Kidney (tissue), 14 donors: Measurements from ENCODE around the gene AP1S3. TPM values are rescaled to one million over a fixed set of nuclear protein-coding genes. Genes with fewer than 3 reads are reported as not detected.

Experiments used
- DNase-seq, 5 donors: peaks; one replicate each; pipeline ENCODE4 v3.0.0-alpha.2; 2013 to 2020
- FAIRE-seq: peaks from 2 replicates; lab custom pipeline; 2012; peaks lifted over from hg19 to GRCh38; lab: Jason Lieb, UNC
- H3K27ac ChIP-seq, 2 donors: one replicate each; pipeline ENCODE4 v1.7.0; 2013; ENCODE audit warnings: low read depth in 2 of 2, low read length in 2 of 2, inconsistent platforms in 1 of 2
- H3K27me3 ChIP-seq: one replicate; pipeline ENCODE4 v1.7.1; 2013; ENCODE audit warnings: low read length, inconsistent platforms; ENCODE audit not compliant: control insufficient read depth, insufficient read depth
- H3K36me3 ChIP-seq, 3 donors: one replicate each; pipeline versions ENCODE4 v1.7.0 to v1.7.1; 2013; ENCODE audit warnings: low read length in 3 of 3, control low read depth in 1 of 3, inconsistent platforms in 1 of 3; ENCODE audit not compliant: insufficient read depth in 3 of 3, control insufficient read depth in 2 of 3
- H3K4me1 ChIP-seq, 3 donors: one replicate each; pipeline versions ENCODE4 v1.7.0 to v1.7.1; 2013; ENCODE audit warnings: low read length in 3 of 3, inconsistent platforms in 1 of 3, low read depth in 1 of 3; ENCODE audit not compliant: control insufficient read depth in 2 of 3, insufficient read depth in 2 of 3
- H3K4me3 ChIP-seq, 3 donors: one replicate each; pipeline versions ENCODE4 v1.7.0 to v1.8.1; 2013; ENCODE audit warnings: low read length in 3 of 3, control low read depth in 1 of 3, inconsistent platforms in 1 of 3
- H3K9ac ChIP-seq, 3 donors: one replicate each; pipeline versions ENCODE4 v1.7.0 to v1.7.1; 2013; ENCODE audit warnings: low read length in 3 of 3, control low read depth in 1 of 3, inconsistent platforms in 1 of 3
- H3K9me3 ChIP-seq, 3 donors: one replicate each; pipeline versions ENCODE4 v1.7.0 to v1.7.1; 2013; ENCODE audit warnings: low read length in 3 of 3, control low read depth in 1 of 3, inconsistent platforms in 1 of 3; ENCODE audit not compliant: control insufficient read depth in 2 of 3, insufficient read depth in 1 of 3
- intact Hi-C: fragments of 100-400 bp; cut with DNase I; formaldehyde crosslinking; loops from one replicate; pipeline ENCODE4 v1.11.1; 2022
- polyA plus RNA-seq: library from polyadenylated mRNA; stranded (reverse); fragments of 350-450 nt; fragmentation: Illumina TruSeq; extraction: RNeasy Lipid Tissue Mini Kit (QIAGEN cat#74804); gene quantifications from one replicate; pipeline ENCODE4 v1.2.3, GENCODE V29; 2014; ENCODE audit warnings: low read depth, low replicate concordance; ENCODE audit not compliant: insufficient read depth
- total RNA-seq: library from RNA; stranded (reverse); fragmentation: NEBNext Ultra II Directional; extraction: Animal tissue kit (Norgen Biotek cat#: 25700); gene quantifications from one replicate; pipeline ENCODE4 v1.2.1, GENCODE V29; 2021
- TF ChIP-seq, protein P1 (sequence below): IDR thresholded peaks from 3 replicates; pipeline ENCODE4 v1.5.1; 2012; ENCODE audit warnings: mild to moderate bottlenecking, moderate library complexity, borderline replicate concordance; ENCODE audit not compliant: insufficient read depth; ENCODE audit errors: extremely low read depth
- donor health status: control.
- donor health status: control.
- donor health status: control.
- donor health status: control.
- donor health status: control.
- donor health status: DM: yes; HTN: yes; CAD: no.
- donor health status: Normal renal cell carcinoma (clear cell type).

AP1S3 gene
- total and polyA plus RNA-seq, 2 donors from 2014 or later: 2.5 to 85.3 TPM

GRCh38 chr2:223725494-223725893 lies 111.9 kb downstream of the AP1S3 start:
- DNase-seq (peak; percentile 83 to 96 (median 93)), FAIRE-seq (peak; percentile 25)
- peak overlapping the region in 1 of 3 donors; percentile 4 for H3K4me3 ChIP-seq
- no peaks in the 10 kb centered on the region for H3K9me3 ChIP-seq
- peak overlapping the region; percentile 39 to 71 for H3K27ac ChIP-seq
- TF ChIP-seq, protein P1, sequence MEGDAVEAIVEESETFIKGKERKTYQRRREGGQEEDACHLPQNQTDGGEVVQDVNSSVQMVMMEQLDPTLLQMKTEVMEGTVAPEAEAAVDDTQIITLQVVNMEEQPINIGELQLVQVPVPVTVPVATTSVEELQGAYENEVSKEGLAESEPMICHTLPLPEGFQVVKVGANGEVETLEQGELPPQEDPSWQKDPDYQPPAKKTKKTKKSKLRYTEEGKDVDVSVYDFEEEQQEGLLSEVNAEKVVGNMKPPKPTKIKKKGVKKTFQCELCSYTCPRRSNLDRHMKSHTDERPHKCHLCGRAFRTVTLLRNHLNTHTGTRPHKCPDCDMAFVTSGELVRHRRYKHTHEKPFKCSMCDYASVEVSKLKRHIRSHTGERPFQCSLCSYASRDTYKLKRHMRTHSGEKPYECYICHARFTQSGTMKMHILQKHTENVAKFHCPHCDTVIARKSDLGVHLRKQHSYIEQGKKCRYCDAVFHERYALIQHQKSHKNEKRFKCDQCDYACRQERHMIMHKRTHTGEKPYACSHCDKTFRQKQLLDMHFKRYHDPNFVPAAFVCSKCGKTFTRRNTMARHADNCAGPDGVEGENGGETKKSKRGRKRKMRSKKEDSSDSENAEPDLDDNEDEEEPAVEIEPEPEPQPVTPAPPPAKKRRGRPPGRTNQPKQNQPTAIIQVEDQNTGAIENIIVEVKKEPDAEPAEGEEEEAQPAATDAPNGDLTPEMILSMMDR: no peak
- H3K4me1 ChIP-seq: peaks cover 6 to 7% (median 6%) of the 10 kb centered on the region in 3 donors
- H3K27me3 ChIP-seq: no peaks in the 10 kb centered on the region
- H3K36me3 ChIP-seq: no peaks in the 10 kb centered on the region
- no peak overlapping the region for H3K9ac ChIP-seq
- intact Hi-C loops: no loop called here

DNA sequence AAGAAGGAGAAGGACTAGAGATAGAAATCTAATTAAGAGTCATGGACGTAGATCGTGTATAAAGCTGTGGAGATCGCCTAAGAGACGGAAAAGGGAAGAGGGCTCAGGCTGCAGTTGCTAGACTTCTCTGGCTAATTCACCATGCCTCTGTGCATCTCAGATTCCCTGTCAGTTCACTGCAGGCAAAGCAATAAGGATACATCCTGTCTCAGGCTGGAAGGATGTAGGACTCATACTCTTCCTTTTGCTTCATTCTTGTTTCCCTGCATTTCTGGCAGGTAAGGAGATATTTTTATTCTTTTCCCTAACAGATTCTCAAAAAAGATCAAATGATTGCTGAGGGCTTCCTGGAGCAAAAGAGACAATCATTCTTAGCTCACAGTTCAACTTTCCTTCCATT lies 112.5 kb downstream of the AP1S3 start:
- intact Hi-C loops: no loop called here
- peaks cover 6 to 7% (median 6%) of the 10 kb centered on the region in 3 donors for H3K4me1 ChIP-seq
- no peak overlapping the region for H3K4me3 ChIP-seq
- DNase-seq (peak in 2 of 5 donors; percentile 27 to 36), FAIRE-seq (no peak)
- peak overlapping the region; percentile 14 to 18 for H3K27ac ChIP-seq
- TF ChIP-seq, protein P1: no peak
- H3K9me3 ChIP-seq: no peaks in the 10 kb centered on the region
- H3K9ac ChIP-seq: no peak overlapping the region
- H3K36me3 ChIP-seq: no peaks in the 10 kb centered on the region
- no peaks in the 10 kb centered on the region for H3K27me3 ChIP-seq

DNA sequence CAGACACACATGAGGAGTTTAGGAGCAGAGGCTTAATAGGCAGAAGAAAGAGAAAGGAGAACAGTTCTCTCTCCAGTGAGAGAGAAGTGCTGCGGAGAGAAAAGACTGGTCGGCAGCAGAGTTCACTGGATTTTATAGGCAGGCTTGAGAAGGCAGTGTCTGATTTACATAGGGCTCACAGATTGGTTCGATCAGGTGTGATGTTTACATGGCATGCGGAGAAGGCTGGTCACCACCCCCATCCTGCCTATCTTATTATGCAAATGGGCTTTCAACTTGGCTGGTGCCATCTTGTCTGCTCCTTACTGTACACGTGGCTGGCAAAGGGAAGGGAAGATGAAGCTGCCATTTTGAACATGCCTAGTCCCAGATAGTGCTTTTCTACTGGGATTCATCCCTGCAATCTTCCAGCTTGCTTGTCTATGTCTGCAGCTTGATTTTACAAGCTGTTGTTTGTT lies 113.4 kb downstream of the AP1S3 start:
- peak in 4 of 5 donors; percentile 41 to 63 (median 47) for DNase-seq
- TF ChIP-seq, protein P1: no peak
- intact Hi-C loops: no loop called here
- Histone ChIP-seq H3K9ac (no peak overlapping the region), H3K9me3 (no peaks in the 10 kb centered on the region), H3K36me3 (no peaks in the 10 kb centered on the region), H3K4me1 (peaks cover 6 to 7% (median 6%) of the 10 kb centered on the region in 3 donors), H3K27me3 (no peaks in the 10 kb centered on the region), H3K27ac (no peak overlapping the region), H3K4me3 (no peak overlapping the region)
- no peak for FAIRE-seq

- Histone ChIP-seq H3K27me3 (no peaks in the 10 kb centered on the region), H3K9ac (no peak overlapping the region), H3K4me3 (no peak overlapping the region), H3K27ac (no peak overlapping the region), H3K36me3 (no peaks in the 10 kb centered on the region), H3K9me3 (no peaks in the 10 kb centered on the region), H3K4me1 (peaks cover 6 to 7% (median 6%) of the 10 kb centered on the region in 3 donors)
- FAIRE-seq (no peak), DNase-seq (no peak)
- intact Hi-C loops: no loop called here
- TF ChIP-seq, protein P1: no peak
Observed at GRCh38 chr2:223722226-223722625, 115.2 kb downstream of the AP1S3 start.
